Heart left ventricle (tissue), 16 donors: Measurements from ENCODE around the gene PRPF6. TPM values are rescaled to one million over a fixed set of nuclear protein-coding genes. Genes with fewer than 3 reads are reported as not detected.

Experiments
- ATAC-seq, 4 donors: fragments of 200-7000 bp; cut with Tn5 transposase; one replicate each; pipeline ENCODE4 v1.9.1; 2020 to 2022; ENCODE audit warnings: moderate library complexity in 4 of 4, mild to moderate bottlenecking in 3 of 4, moderate number of reproducible peaks in 1 of 4
- DNase-seq, 5 donors: peaks; one replicate each; pipeline ENCODE4 v3.0.0-alpha.2; 2020
- H3K27ac ChIP-seq, 12 donors: fragments of 200-600 bp; sonication (generic) in 4 of 12; one replicate each; pipeline versions ENCODE4 v1.5.0 to v1.8.0; 2016 to 2022; ENCODE audit warnings: mild to moderate bottlenecking in 2 of 12
- H3K27me3 ChIP-seq, 9 donors: fragments of 200-600 bp; sonication (generic) in 2 of 9; one replicate each; pipeline versions ENCODE4 v1.5.1 to v1.8.0; 2016 to 2022; ENCODE audit warnings: mild to moderate bottlenecking in 3 of 9
- H3K36me3 ChIP-seq, 9 donors: fragments of 200-600 bp; sonication (generic) in 2 of 9; one replicate each; pipeline versions ENCODE4 v1.5.0 to v1.8.0; 2018 to 2022; ENCODE audit warnings: mild to moderate bottlenecking in 2 of 9
- H3K4me1 ChIP-seq, 12 donors: fragments of 200-600 bp; sonication (generic) in 4 of 12; one replicate each; pipeline versions ENCODE4 v1.5.0 to v1.8.0; 2016 to 2022; ENCODE audit warnings: mild to moderate bottlenecking in 3 of 12
- H3K4me3 ChIP-seq, 12 donors: fragments of 200-600 bp; sonication (generic) in 4 of 12; one replicate each; pipeline versions ENCODE4 v1.5.0 to v1.8.0; 2017 to 2022; ENCODE audit warnings: mild to moderate bottlenecking in 9 of 12, moderate library complexity in 4 of 12
- H3K9me3 ChIP-seq, 12 donors: fragments of 200-600 bp; sonication (generic) in 4 of 12; one replicate each; pipeline versions ENCODE4 v1.5.0 to v1.8.0; 2016 to 2022; ENCODE audit warnings: mild to moderate bottlenecking in 1 of 12
- CTCF ChIP-seq, 12 donors: fragments of 200-600 bp; sonication (generic) in 4 of 12; IDR thresholded peaks; one replicate each; pipeline versions ENCODE4 v1.5.0 to v1.8.0; 2018 to 2022; ENCODE audit warnings: antibody characterized with exemption in 12 of 12, mild to moderate bottlenecking in 5 of 12
- POLR2A ChIP-seq, 2 donors: fragments of 450-650 bp; IDR thresholded peaks; one replicate each; pipeline ENCODE4 v1.6.1; 2017; ENCODE audit warnings: antibody characterized with exemption in 2 of 2, mild to moderate bottlenecking in 2 of 2, moderate library complexity in 2 of 2
- WGBS, 4 donors: extraction: QIAGEN DNeasy Blood & Tissue Kit in 2 of 4; methylation state at CpG; one replicate each; pipeline versions ENCODE4 v1.1.5 to v1.1.7; 2013 to 2018; 5-methylcytosine and 5-hydroxymethylcytosine counted together
- intact Hi-C, 10 donors: fragments of 100-400 bp; cut with DNase I; formaldehyde crosslinking; loops; one replicate each; pipeline versions ENCODE4 v1.11.1 to v1.14.2; 2022
- polyA plus RNA-seq, 2 donors: library from polyadenylated mRNA; stranded (reverse); fragments of 200-250 nt; gene quantifications; one replicate each; pipeline ENCODE4 v1.2.3, GENCODE V29; 2013
- total RNA-seq, 9 donors: library from RNA; depleted of rRNA in 2 of 9; stranded (reverse); fragments of >200 nt in 2 of 9; fragmentation: NEBNext Ultra II Directional in 3 of 9; extraction: Animal tissue kit (Norgen Biotek cat#: 25700) in 3 of 9; gene quantifications; one replicate each; pipeline versions ENCODE4 v1.1.0 to v1.2.4, GENCODE V29; 2016 to 2023
- donor health status: ischemic (EF 13 %, LVEDD 7.1; RV severe dilation, severe dysfunction).
- donor health status: healthy with polysubstance abuse.
- donor health status: DM: no; HTN: yes; CAD: no.
- donor health status: DM: no; HTN: no; CAD: no.
- donor health status: ischemic (EF 25% LVEDD 6.9; RV normal size, moderate dysfunction).
- donor health status: ischemic (EF 25% LVEDD 5.7; RV mildly dilated, moderate dysfunction).
- donor health status: healthy.
- donor health status: DM: yes; HTN: yes; CAD: no.
- donor health status: ischemic (EF 35%, LVEDD 5.7; RV mildly dilated, moderate dysfunction).
- donor health status: nonischemic (EF 11% LVEDD 7.7; RV severe dilation, severe dysfunction).
- donor health status: DM: yes; HTN: yes; CAD: no.
- donor health status: PGD.
- donor health status: ischemic (EF 29% LVEDD 5.4; RV normal size, mild dysfunction).
- donor health status: nonischemic (EF 23%, LVEDD 6.1; RV moderate dilation, normal function).

PRPF6 gene
- total and polyA plus RNA-seq, 11 donors = 31.0 to 62.6 (median 47.6) TPM

- DNase-seq (no peak), ATAC-seq (no peak)
- intact Hi-C loops = loop anchor here in 1 of 10 donors (5.0 kb wide), 1 partner anchor 41 kb away; the partner anchor contains the start of gene PRPF6
- H3K4me3 ChIP-seq = no peak overlapping the region
- H3K4me1 ChIP-seq = no peaks in the 10 kb centered on the region
- H3K9me3 ChIP-seq = no peaks in the 10 kb centered on the region
- H3K36me3 ChIP-seq = peaks cover 6 to 96% (median 94%) of the 10 kb centered on the region in 9 donors
- WGBS, 4 donors = 94 to 98% (median 96%) methylated on average over 12 to 17 of the region's 17 CpGs
- TF ChIP-seq CTCF (IDR thresholded peaks at IDR 0.05) = no peak
- TF ChIP-seq POLR2A (IDR thresholded peaks at IDR 0.05) = no peak
- no peak overlapping the region for H3K27ac ChIP-seq
- no peaks in the 10 kb centered on the region for H3K27me3 ChIP-seq
Observed at GRCh38 chr20:64022671-64023360, 41.9 kb downstream of the PRPF6 start.

GRCh38 chr20:64023361-64024140 lies 42.6 kb downstream of the PRPF6 start:
- H3K9me3 ChIP-seq = no peaks in the 10 kb centered on the region
- H3K4me1 ChIP-seq = no peaks in the 10 kb centered on the region
- intact Hi-C loops = loop anchor here in 1 of 10 donors (5.0 kb wide), 1 partner anchor 41 kb away; the partner anchor contains the start of gene PRPF6
- no peak for ATAC-seq
- H3K4me3 ChIP-seq = no peak overlapping the region
- no peaks in the 10 kb centered on the region for H3K27me3 ChIP-seq
- H3K36me3 ChIP-seq = peaks cover 6 to 96% (median 94%) of the 10 kb centered on the region in 9 donors
- no peak for DNase-seq
- WGBS, 4 donors = 91 to 94% (median 92%) methylated on average over 12 to 15 of the region's 15 CpGs
- TF ChIP-seq CTCF (IDR thresholded peaks at IDR 0.05) = no peak
- TF ChIP-seq POLR2A (IDR thresholded peaks at IDR 0.05) = no peak
- H3K27ac ChIP-seq = no peak overlapping the region

GRCh38 chr20:64024141-64024990 lies 43.4 kb downstream of the PRPF6 start:
- Histone ChIP-seq H3K27ac (no peak overlapping the region), H3K4me1 (no peaks in the 10 kb centered on the region), H3K4me3 (no peak overlapping the region), H3K36me3 (peaks cover 6 to 96% (median 94%) of the 10 kb centered on the region in 9 donors), H3K9me3 (no peaks in the 10 kb centered on the region), H3K27me3 (no peaks in the 10 kb centered on the region)
- intact Hi-C loops = loop anchor here in 1 of 10 donors (5.0 kb wide), 1 partner anchor 42 kb away; the partner anchor contains the start of gene PRPF6
- TF ChIP-seq CTCF (IDR thresholded peaks at IDR 0.05) (no peak), POLR2A (IDR thresholded peaks at IDR 0.05) (no peak)
- WGBS, 4 donors = 90 to 92% (median 92%) methylated on average over 17 of the region's 17 CpGs
- no peak for ATAC-seq
- DNase-seq = no peak
